Mesendoderm (in vitro differentiated cells): ENCODE measurements around the gene NFAT5.
A peak's percentile ranks its signal among the peaks of the same experiment; 100 is the strongest.

Experiments
- DNase-seq: peaks from one replicate; pipeline ENCODE4 v3.0.0; 2013
- H2AK5ac ChIP-seq: 2 replicates; pipeline ENCODE4 v1.6.1; 2013; ENCODE audit warnings: low read length, inconsistent platforms
- H2BK120ac ChIP-seq: 2 replicates; pipeline ENCODE4 v1.6.1; 2013; ENCODE audit warnings: low read depth, mild to moderate bottlenecking, low read length, moderate library complexity, mixed read lengths
- H2BK15ac ChIP-seq: replicated peaks from 2 replicates; pipeline ENCODE4 v1.6.1; 2013; ENCODE audit warnings: low read depth, mild to moderate bottlenecking, moderate library complexity
- H2BK5ac ChIP-seq: 2 replicates; pipeline ENCODE4 v1.6.1; 2013; ENCODE audit warnings: low read length, inconsistent platforms
- H3K18ac ChIP-seq: 2 replicates; pipeline ENCODE4 v1.6.1; 2013; ENCODE audit warnings: mild to moderate bottlenecking, low read length, mixed read lengths
- H3K23ac ChIP-seq: one replicate; pipeline ENCODE4 v1.6.1; 2013; ENCODE audit warnings: low read length
- H3K27ac ChIP-seq: 2 replicates; pipeline ENCODE4 v1.5.1; 2013; ENCODE audit warnings: low read depth, mild to moderate bottlenecking, inconsistent platforms, low read length, moderate library complexity
- H3K27me3 ChIP-seq: 2 replicates; pipeline ENCODE4 v1.6.1; 2013; ENCODE audit warnings: low read length, control low read depth, mild to moderate bottlenecking, inconsistent platforms; ENCODE audit not compliant: insufficient read depth, poor library complexity
- H3K36me3 ChIP-seq: 2 replicates; pipeline ENCODE4 v1.6.1; 2013; ENCODE audit warnings: low read length, inconsistent platforms; ENCODE audit not compliant: control insufficient read depth, insufficient read depth
- H3K4ac ChIP-seq: one replicate; pipeline ENCODE4 v1.6.1; 2013; ENCODE audit warnings: low read depth, mild to moderate bottlenecking, low read length, moderate library complexity
- H3K4me1 ChIP-seq: 2 replicates; pipeline ENCODE4 v1.6.1; 2013; ENCODE audit warnings: low read depth, low read length, inconsistent platforms; ENCODE audit not compliant: control insufficient read depth
- H3K4me2 ChIP-seq: 2 replicates; pipeline ENCODE4 v1.6.1; 2013; ENCODE audit warnings: low read length
- H3K4me3 ChIP-seq: 2 replicates; pipeline ENCODE4 v1.5.1; 2013; ENCODE audit warnings: mild to moderate bottlenecking, low read length
- H3K56ac ChIP-seq: one replicate; pipeline ENCODE4 v1.6.1; 2013; ENCODE audit warnings: low read length
- H3K79me1 ChIP-seq: 2 replicates; pipeline ENCODE4 v1.6.1; 2013; ENCODE audit warnings: low read length, inconsistent platforms
- H3K79me2 ChIP-seq: 2 replicates; pipeline ENCODE4 v1.6.1; 2013; ENCODE audit warnings: mild to moderate bottlenecking, low read length; ENCODE audit not compliant: control insufficient read depth, insufficient read depth
- H3K9ac ChIP-seq: 2 replicates; pipeline ENCODE4 v1.6.1; 2013; ENCODE audit warnings: low read length, inconsistent platforms
- H4K5ac ChIP-seq: one replicate; pipeline ENCODE4 v1.6.1; 2013; ENCODE audit warnings: low read length
- H4K8ac ChIP-seq: one replicate; pipeline ENCODE4 v1.6.1; 2013; ENCODE audit warnings: low read depth, mild to moderate bottlenecking, control low read depth, low read length, moderate library complexity
- WGBS: extraction: QIAGEN DNeasy Blood & Tissue Kit; methylation state at CpG from one replicate; pipeline ENCODE4 v1.1.7; 2013; ENCODE audit warnings: low lambda C conversion rate, missing lambda C conversion rate; ENCODE audit not compliant: insufficient coverage; ENCODE audit errors: extremely low coverage; 5-methylcytosine and 5-hydroxymethylcytosine counted together

NFAT5 gene

DNA sequence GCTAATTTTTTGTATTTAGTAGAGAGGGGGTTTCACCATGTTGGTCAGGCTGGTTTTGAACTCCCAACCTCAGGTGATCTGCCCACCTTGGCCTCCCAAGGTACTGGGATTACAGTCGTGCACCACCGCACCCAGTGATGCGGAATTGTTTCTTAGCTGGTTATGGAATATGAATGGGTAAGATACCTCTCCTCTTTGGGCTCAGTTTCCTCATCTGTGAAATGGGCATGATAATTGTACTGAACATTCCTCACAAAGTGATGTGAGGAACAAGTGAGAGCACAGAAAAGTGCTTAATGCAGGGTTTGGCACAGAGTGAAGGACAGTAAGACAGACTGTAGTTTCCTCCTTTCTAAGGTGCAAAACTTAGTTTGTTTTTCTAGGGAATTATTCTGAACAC is 31.0 kb upstream of the NFAT5 start:
- WGBS, result no CpG with 5 or more reads among the region's 3 CpGs

GRCh38 chr16:69535123-69536050 is 30.4 kb upstream of the NFAT5 start:
- Histone ChIP-seq H3K23ac (no peak overlapping the region), H3K4me3 (no peak overlapping the region), H2BK5ac (no peak overlapping the region), H3K79me2 (no peaks in the 10 kb centered on the region), H3K9ac (no peak overlapping the region), H2BK120ac (no peak overlapping the region), H3K36me3 (no peaks in the 10 kb centered on the region), H3K4me1 (peaks cover 3% of the 10 kb centered on the region), H3K18ac (no peak overlapping the region), H4K5ac (no peak overlapping the region), H3K56ac (no peak overlapping the region), H4K8ac (no peak overlapping the region), H3K4ac (no peak overlapping the region), H2AK5ac (no peak overlapping the region), H2BK15ac (no peak overlapping the region), H3K4me2 (no peak overlapping the region), H3K27me3 (no peaks in the 10 kb centered on the region), H3K79me1 (no peaks in the 10 kb centered on the region), H3K27ac (no peak overlapping the region)
- peak; percentile 53 for DNase-seq
- WGBS, result no CpG with 5 or more reads among the region's 8 CpGs

More for the DNA sequence above, 31.0 kb upstream of the NFAT5 start:
- no peak overlapping the region for H3K27ac ChIP-seq
- no peak overlapping the region for H2BK15ac ChIP-seq
- no peaks in the 10 kb centered on the region for H3K79me1 ChIP-seq
- H3K27me3 ChIP-seq, result no peaks in the 10 kb centered on the region
- H2AK5ac ChIP-seq, result no peak overlapping the region
- H3K4ac ChIP-seq, result no peak overlapping the region
- H2BK5ac ChIP-seq, result no peak overlapping the region
- H3K4me1 ChIP-seq, result peaks cover 3% of the 10 kb centered on the region
- no peak overlapping the region for H4K8ac ChIP-seq
- no peak overlapping the region for H3K9ac ChIP-seq
- H2BK120ac ChIP-seq, result no peak overlapping the region
- no peaks in the 10 kb centered on the region for H3K79me2 ChIP-seq
- no peak overlapping the region for H4K5ac ChIP-seq
- H3K56ac ChIP-seq, result no peak overlapping the region
- no peak overlapping the region for H3K18ac ChIP-seq
- DNase-seq, result no peak
- H3K4me3 ChIP-seq, result no peak overlapping the region
- no peak overlapping the region for H3K23ac ChIP-seq
- H3K4me2 ChIP-seq, result no peak overlapping the region
- no peaks in the 10 kb centered on the region for H3K36me3 ChIP-seq

GRCh38 chr16:69537706-69538080 is 28.1 kb upstream of the NFAT5 start:
- no CpG with 5 or more reads among the region's 2 CpGs for WGBS
- no peak overlapping the region for H4K8ac ChIP-seq
- no peak overlapping the region for H2BK120ac ChIP-seq
- H3K4me1 ChIP-seq, result peaks cover 3% of the 10 kb centered on the region
- no peak overlapping the region for H3K23ac ChIP-seq
- no peak overlapping the region for H2BK15ac ChIP-seq
- no peak overlapping the region for H3K9ac ChIP-seq
- H3K36me3 ChIP-seq, result no peaks in the 10 kb centered on the region
- no peaks in the 10 kb centered on the region for H3K27me3 ChIP-seq
- no peak overlapping the region for H3K18ac ChIP-seq
- H3K79me2 ChIP-seq, result no peaks in the 10 kb centered on the region
- no peak overlapping the region for H3K4me2 ChIP-seq
- H2AK5ac ChIP-seq, result no peak overlapping the region
- H2BK5ac ChIP-seq, result no peak overlapping the region
- no peak overlapping the region for H3K56ac ChIP-seq
- DNase-seq, result no peak
- no peaks in the 10 kb centered on the region for H3K79me1 ChIP-seq
- no peak overlapping the region for H3K4me3 ChIP-seq
- H3K27ac ChIP-seq, result no peak overlapping the region
- H4K5ac ChIP-seq, result no peak overlapping the region
- H3K4ac ChIP-seq, result no peak overlapping the region

GRCh38 chr16:69538808-69539207 is 27.0 kb upstream of the NFAT5 start:
- Histone ChIP-seq H3K4me1 (peaks cover 3% of the 10 kb centered on the region), H3K79me1 (no peaks in the 10 kb centered on the region), H4K8ac (no peak overlapping the region), H3K4me2 (no peak overlapping the region), H2AK5ac (no peak overlapping the region), H3K23ac (no peak overlapping the region), H3K27ac (no peak overlapping the region), H3K27me3 (no peaks in the 10 kb centered on the region), H3K79me2 (no peaks in the 10 kb centered on the region), H3K4ac (no peak overlapping the region), H2BK5ac (no peak overlapping the region), H3K56ac (no peak overlapping the region), H3K18ac (no peak overlapping the region), H2BK120ac (no peak overlapping the region), H3K36me3 (no peaks in the 10 kb centered on the region), H3K9ac (no peak overlapping the region), H2BK15ac (no peak overlapping the region), H3K4me3 (no peak overlapping the region), H4K5ac (no peak overlapping the region)
- no CpG with 5 or more reads among the region's 1 CpG for WGBS
- no peak for DNase-seq

DNA sequence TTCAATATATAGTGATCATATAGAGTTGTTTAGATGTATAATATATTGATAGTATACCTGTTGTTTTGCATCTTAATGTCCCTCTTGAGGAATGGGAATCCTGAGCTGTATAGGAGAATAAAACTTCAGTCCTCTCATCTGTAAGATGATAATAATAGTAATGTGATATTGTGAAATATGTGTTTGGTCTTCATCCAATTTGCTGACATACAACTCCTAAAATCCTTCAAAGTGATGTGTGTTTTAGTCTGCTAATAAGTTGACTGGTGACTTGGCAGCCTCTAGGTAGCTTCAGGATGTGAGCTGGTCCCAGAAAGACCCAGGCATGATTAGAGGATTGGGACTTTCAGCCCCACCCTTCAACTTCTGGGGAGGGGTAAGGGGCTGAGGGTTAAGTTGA is 22.8 kb upstream of the NFAT5 start:
- Histone ChIP-seq H3K4me2 (no peak overlapping the region), H3K79me2 (no peaks in the 10 kb centered on the region), H3K9ac (no peak overlapping the region), H3K4me3 (no peak overlapping the region), H3K36me3 (no peaks in the 10 kb centered on the region), H2BK120ac (no peak overlapping the region), H2BK5ac (no peak overlapping the region), H3K79me1 (no peaks in the 10 kb centered on the region), H3K27me3 (no peaks in the 10 kb centered on the region), H3K18ac (no peak overlapping the region), H2BK15ac (no peak overlapping the region), H3K27ac (no peak overlapping the region), H4K8ac (no peak overlapping the region), H3K56ac (no peak overlapping the region), H3K4ac (no peak overlapping the region), H2AK5ac (no peak overlapping the region), H4K5ac (no peak overlapping the region), H3K4me1 (no peaks in the 10 kb centered on the region), H3K23ac (no peak overlapping the region)
- DNase-seq, result no peak

DNA sequence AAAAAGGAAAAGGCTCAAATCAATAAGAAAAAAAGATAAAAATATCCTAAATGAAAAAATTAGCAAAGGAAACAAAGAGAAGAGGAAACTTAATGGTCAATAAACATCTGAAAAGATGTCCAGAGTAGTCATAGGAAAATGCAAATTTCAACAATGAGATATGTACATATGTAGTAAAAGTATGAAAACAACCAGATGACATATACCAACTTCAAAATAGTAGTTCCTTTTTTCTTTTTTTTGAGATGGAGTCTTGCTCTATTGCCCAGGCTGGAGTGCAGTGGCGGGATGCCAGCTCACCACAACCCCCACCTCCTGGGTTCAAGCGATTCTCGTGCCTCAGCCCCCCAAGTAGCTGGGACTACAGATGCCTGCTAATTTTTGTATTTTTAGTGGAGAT is 21.7 kb upstream of the NFAT5 start:
- H4K5ac ChIP-seq, result no peak overlapping the region
- H3K4ac ChIP-seq, result no peak overlapping the region
- no peak overlapping the region for H3K4me3 ChIP-seq
- H3K4me1 ChIP-seq, result no peaks in the 10 kb centered on the region
- DNase-seq, result no peak
- no peak overlapping the region for H2BK120ac ChIP-seq
- no peak overlapping the region for H3K27ac ChIP-seq
- no peak overlapping the region for H4K8ac ChIP-seq
- H3K56ac ChIP-seq, result no peak overlapping the region
- no peak overlapping the region for H2BK15ac ChIP-seq
- H3K79me1 ChIP-seq, result no peaks in the 10 kb centered on the region
- H2AK5ac ChIP-seq, result no peak overlapping the region
- H3K9ac ChIP-seq, result no peak overlapping the region
- H3K36me3 ChIP-seq, result no peaks in the 10 kb centered on the region
- H3K79me2 ChIP-seq, result no peaks in the 10 kb centered on the region
- no peak overlapping the region for H3K23ac ChIP-seq
- no peak overlapping the region for H3K18ac ChIP-seq
- no CpG with 5 or more reads among the region's 3 CpGs for WGBS
- H3K27me3 ChIP-seq, result no peaks in the 10 kb centered on the region
- H3K4me2 ChIP-seq, result no peak overlapping the region
- H2BK5ac ChIP-seq, result no peak overlapping the region
